Epidermal melanocyte (primary cell): ENCODE measurements around the gene HMOX1.
"Not testable (repeated sequence)": the region's sequence is repeated elsewhere in the genome, so short reads cannot be mapped to it uniquely, and the experiment has no call there.

Experiments used
- DNase-seq: peaks from one replicate; pipeline ENCODE4 v3.0.0; 2011; ENCODE audit warnings: low spot score; ENCODE audit not compliant: insufficient read length

HMOX1 gene

GRCh38 chr22:35379146-35379993, 1.5 kb upstream of the HMOX1 start:
- DNase-seq = no peak

- DNase-seq = no peak
Observed at GRCh38 chr22:35380013-35380412, 883 bp upstream of the HMOX1 start.

GRCh38 chr22:35381424-35382009, 621 bp downstream of the HMOX1 start:
- no peak for DNase-seq

DNA sequence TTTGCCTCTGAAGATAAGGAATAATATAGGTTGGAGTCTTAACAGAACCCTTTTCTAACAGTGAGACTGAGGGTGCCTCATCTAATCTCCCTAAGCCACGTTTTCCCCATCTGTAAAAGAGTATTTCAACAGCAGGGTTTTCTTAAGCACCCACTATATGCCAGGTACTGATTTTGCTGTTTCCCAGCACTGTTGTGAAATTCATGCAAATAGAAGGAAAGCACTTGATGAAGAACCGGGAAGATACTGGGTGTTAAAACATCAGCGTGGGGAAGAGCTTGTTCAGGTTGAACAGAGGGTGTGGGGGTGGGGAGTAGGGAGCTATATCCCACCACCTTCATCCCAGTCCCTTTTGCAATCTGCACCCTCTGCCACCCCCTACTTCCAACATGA, 2.8 kb downstream of the HMOX1 start:
- no peak for DNase-seq

DNA sequence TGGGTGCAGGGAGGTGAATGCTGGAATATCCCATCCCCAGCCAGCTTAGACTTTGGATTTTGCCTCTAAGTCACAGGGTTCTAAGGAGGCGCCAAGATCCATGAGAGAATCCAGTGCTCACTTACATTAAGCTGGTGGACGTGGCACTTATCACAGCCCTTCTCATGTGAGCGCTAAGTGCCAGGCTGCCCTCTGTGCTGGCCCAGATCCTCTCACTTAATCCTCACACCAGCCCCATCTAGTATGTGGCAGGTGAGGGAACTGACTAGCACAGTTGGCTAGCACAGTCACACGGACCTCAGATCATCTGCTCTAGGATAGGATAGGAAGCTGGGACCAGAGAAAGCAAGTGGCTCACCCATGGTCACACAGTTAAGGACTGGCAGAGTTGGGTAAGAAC, 3.6 kb downstream of the HMOX1 start:
- no peak for DNase-seq

- no peak for DNase-seq
Observed at GRCh38 chr22:35384975-35385588, 4.2 kb downstream of the HMOX1 start.

DNA sequence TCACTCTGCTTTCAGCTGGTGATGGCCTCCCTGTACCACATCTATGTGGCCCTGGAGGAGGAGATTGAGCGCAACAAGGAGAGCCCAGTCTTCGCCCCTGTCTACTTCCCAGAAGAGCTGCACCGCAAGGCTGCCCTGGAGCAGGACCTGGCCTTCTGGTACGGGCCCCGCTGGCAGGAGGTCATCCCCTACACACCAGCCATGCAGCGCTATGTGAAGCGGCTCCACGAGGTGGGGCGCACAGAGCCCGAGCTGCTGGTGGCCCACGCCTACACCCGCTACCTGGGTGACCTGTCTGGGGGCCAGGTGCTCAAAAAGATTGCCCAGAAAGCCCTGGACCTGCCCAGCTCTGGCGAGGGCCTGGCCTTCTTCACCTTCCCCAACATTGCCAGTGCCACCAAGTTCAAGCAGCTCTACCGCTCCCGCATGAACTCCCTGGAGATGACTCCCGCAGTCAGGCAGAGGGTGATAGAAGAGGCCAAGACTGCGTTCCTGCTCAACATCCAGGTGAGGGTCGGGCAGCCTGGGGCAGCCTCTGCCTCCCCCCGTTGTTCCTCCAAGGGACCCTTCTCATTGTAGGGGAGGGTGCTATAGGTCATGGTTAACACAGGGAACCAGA, 5.9 kb downstream of the HMOX1 start:
- DNase-seq = no peak

GRCh38 chr22:35390933-35391332, 10.0 kb downstream of the HMOX1 start:
- no peak for DNase-seq

DNA sequence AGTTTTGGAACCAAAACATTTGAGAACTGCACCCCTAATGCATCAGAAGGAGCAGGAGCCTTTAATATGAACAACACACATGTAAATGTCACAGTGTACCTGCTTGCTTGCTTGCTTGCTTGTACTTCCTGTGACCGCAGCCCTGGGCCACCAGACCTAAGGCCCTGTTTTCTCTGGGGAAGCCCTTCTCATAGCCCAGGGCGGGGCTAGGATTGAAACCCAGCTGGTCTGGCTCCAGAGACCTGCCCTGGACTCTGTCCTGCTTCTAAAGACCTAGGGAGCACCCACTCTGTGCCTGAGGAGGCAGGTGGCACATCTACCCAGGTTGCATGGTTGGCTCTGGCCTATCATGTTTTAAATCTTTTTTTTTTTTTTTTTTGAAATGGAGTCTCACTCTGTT, 11.5 kb downstream of the HMOX1 start:
- DNase-seq = no peak

GRCh38 chr22:35393116-35394010, 12.5 kb downstream of the HMOX1 start:
- DNase-seq = no peak

DNA sequence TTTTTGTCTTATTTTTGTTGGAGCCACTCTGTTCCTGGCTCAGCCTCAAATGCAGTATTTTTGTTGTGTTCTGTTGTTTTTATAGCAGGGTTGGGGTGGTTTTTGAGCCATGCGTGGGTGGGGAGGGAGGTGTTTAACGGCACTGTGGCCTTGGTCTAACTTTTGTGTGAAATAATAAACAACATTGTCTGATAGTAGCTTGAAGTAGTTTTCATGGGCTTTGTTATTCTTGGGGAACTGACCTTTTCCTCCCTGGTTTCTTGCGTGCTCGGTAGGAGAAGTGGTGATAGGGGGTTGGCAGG, 13.1 kb downstream of the HMOX1 start:
- no peak for DNase-seq

DNA sequence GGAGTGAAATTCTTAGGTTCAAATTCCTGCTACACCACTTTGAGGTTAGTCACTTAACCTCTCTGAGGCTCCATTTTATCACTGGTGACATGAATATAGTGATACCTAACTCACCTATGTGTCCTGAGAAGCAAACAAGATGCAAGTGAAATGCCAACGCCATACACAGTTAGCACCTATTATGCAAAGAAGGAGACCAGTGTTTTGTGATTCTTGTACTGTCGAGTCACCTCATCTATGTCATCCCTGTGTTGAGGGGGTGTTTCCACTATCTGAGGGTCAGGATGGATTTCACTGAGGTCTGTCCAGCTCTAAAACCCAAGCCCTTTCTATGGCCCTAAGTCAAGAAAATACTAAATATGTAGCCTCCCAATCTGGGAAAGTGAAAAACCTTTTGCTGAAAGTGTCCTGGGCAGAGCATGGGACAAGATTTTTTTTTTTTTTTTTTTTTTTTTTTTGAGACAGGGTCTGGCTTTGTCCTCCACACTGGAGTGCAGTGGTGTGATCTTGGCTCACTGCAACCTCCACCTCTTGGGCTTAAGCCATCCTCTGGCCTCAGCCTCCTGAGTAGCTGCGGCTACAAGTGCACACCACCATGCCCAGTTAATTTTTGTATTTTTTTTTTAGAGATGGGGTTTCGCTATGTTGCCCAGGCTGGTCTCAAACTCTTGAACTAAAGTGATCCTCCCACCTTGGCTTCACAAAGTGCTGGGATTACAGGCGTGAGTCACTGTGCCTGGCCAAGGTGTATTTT, 14.1 kb downstream of the HMOX1 start:
- DNase-seq = no peak

- DNase-seq = not testable (repeated sequence)
Observed at GRCh38 chr22:35396622-35397021, 15.7 kb downstream of the HMOX1 start.

- DNase-seq = no peak
Observed at GRCh38 chr22:35397095-35397904, 16.4 kb downstream of the HMOX1 start.

DNA sequence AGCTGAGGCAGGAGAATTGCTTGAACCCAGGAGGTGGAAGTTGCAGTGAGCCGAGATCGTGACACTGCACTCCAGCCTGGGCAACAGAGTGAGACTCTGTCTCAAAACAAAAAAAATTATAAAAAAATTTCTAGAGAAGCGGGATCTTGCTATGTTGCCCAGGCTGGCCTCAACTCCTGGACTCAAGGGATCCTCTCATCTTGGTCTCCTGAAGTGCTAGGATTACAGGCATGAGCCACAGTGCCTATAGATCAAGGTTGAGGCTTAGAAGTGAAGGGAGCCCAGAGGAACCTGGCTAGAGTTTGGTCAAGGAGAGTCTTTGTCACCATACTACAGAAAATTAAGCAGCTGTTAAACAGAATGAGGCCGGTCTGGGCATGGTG, 17.7 kb downstream of the HMOX1 start:
- no peak for DNase-seq

GRCh38 chr22:35399114-35399677, 18.3 kb downstream of the HMOX1 start:
- DNase-seq = no peak

DNA sequence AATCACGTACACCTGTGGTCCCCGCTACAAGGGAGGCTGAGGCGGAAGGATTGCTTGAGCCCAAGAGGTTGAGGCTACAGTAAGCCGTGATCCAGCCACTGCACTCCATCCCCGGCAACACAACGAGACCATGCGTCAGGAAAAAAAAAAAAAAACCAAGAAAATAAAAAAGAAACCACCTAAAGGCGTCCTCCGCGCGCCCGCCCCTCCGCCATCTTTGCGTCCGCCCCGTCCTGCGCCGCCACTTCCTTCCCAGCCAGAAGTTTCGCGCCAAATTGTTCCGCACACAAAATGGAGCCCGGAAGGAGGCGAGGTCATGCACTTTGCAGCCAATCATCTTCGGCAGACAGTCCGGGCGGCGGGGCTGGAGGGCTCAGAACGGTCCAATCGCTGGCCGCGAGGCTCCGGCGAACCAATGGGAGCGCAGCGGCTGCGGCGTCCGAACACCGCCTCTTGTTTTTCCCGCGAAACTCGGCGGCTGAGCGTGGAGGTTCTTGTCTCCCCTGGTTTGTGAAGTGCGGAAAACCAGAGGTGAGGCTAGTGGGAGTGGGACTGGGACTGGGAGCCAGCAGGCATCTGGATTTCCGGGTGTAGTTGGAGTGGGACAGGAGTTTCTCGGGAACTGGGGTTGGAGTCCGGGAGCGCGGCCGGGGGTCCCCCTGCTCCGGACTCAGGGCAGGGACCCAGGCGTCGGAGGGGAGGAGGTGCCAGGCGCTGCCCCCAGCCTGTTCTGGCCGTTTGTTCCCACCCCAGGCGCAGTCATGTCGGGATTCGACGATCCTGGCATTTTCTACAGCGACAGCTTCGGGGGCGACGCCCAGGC, 19.0 kb downstream of the HMOX1 start, which contains the start of gene MCM5:
TSS of gene MCM5 (plus strand) at position 463 of the 823 bp plus-strand sequence. CDS start at position 762, 299 bp downstream.
- peak; percentile 99 for DNase-seq

DNA sequence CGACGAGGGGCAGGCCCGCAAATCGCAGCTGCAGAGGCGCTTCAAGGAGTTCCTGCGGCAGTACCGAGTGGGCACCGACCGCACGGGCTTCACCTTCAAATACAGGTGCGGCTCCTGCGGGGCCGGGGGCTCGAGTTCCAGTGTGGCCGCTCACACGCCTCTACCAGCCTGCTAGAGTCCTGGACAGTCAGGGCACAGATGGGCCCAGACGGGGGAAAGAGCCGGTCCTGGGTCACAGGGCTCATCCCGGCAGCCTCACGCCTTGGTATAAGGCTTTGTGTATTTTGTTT, 19.6 kb downstream of the HMOX1 start:
- no peak for DNase-seq

- DNase-seq = no peak
Observed at GRCh38 chr22:35401863-35402262, 21.0 kb downstream of the HMOX1 start.
